Measurements from ENCODE around the gene CDC42EP3.
A peak's percentile ranks its signal among the peaks of the same experiment; 100 is the strongest.

CDC42EP3 gene

GRCh38 chr2:37650548-37651093 lies 20.8 kb downstream of the CDC42EP3 start:
- Histone ChIP-seq H3K4me1 (ENCODE audit: low read length) (peaks cover 52% of the 10 kb centered on the region), H3K27me3 (ENCODE audit: low read depth, low read length) (no peaks in the 10 kb centered on the region), H3K9ac (ENCODE audit: low read length) (no peak overlapping the region), H2AFZ (ENCODE audit: low read depth, low read length) (no peak overlapping the region), H3K4me3 (ENCODE audit: low read length) (no peak overlapping the region), H3K9me3 (ENCODE audit: insufficient read depth, low read length) (no peaks in the 10 kb centered on the region), H4K20me1 (ENCODE audit: insufficient read depth, low read length) (peaks cover 7% of the 10 kb centered on the region; the same call in 1 of the 2 replicates), H3K79me2 (ENCODE audit: low read length) (peaks cover 82% of the 10 kb centered on the region), H3K36me3 (replicated peaks; ENCODE audit: low read depth, low read length) (peaks cover 32% of the 10 kb centered on the region), H3K4me2 (ENCODE audit: low read length) (0 out of 2 replicates have a peak overlapping the region, but pooled peaks have one; percentile 1), H3K27ac (ENCODE audit: low read length) (no peak overlapping the region)
- TF ChIP-seq, protein P1, sequence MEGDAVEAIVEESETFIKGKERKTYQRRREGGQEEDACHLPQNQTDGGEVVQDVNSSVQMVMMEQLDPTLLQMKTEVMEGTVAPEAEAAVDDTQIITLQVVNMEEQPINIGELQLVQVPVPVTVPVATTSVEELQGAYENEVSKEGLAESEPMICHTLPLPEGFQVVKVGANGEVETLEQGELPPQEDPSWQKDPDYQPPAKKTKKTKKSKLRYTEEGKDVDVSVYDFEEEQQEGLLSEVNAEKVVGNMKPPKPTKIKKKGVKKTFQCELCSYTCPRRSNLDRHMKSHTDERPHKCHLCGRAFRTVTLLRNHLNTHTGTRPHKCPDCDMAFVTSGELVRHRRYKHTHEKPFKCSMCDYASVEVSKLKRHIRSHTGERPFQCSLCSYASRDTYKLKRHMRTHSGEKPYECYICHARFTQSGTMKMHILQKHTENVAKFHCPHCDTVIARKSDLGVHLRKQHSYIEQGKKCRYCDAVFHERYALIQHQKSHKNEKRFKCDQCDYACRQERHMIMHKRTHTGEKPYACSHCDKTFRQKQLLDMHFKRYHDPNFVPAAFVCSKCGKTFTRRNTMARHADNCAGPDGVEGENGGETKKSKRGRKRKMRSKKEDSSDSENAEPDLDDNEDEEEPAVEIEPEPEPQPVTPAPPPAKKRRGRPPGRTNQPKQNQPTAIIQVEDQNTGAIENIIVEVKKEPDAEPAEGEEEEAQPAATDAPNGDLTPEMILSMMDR (IDR thresholded peaks at IDR 0.05; ENCODE audit: low read depth, low read length): no peak
- no peak for TF ChIP-seq EZH2phosphoT487 (IDR thresholded peaks at IDR 0.05; ENCODE audit: low read depth)

- H3K9me3 ChIP-seq (ENCODE audit: insufficient read depth, low read length): no peaks in the 10 kb centered on the region
- TF ChIP-seq EZH2phosphoT487 (IDR thresholded peaks at IDR 0.05; ENCODE audit: low read depth): no peak
- TF ChIP-seq, protein P1 (IDR thresholded peaks at IDR 0.05; ENCODE audit: low read depth, low read length): no peak
- H3K9ac ChIP-seq (ENCODE audit: low read length): no peak overlapping the region
- H3K36me3 ChIP-seq (replicated peaks; ENCODE audit: low read depth, low read length): peaks cover 39% of the 10 kb centered on the region
- no peak overlapping the region for H3K4me2 ChIP-seq (ENCODE audit: low read length)
- no peak overlapping the region for H2AFZ ChIP-seq (ENCODE audit: low read depth, low read length)
- no peaks in the 10 kb centered on the region for H3K27me3 ChIP-seq (ENCODE audit: low read depth, low read length)
- no peak overlapping the region for H3K27ac ChIP-seq (ENCODE audit: low read length)
- H3K4me3 ChIP-seq (ENCODE audit: low read length): no peak overlapping the region
- H4K20me1 ChIP-seq (ENCODE audit: insufficient read depth, low read length): peaks cover 7% of the 10 kb centered on the region; the same call in 1 of the 2 replicates
- peaks cover 80% of the 10 kb centered on the region for H3K79me2 ChIP-seq (ENCODE audit: low read length)
- peaks cover 50% of the 10 kb centered on the region for H3K4me1 ChIP-seq (ENCODE audit: low read length)
Observed at GRCh38 chr2:37649518-37649917, 21.9 kb downstream of the CDC42EP3 start.

GRCh38 chr2:37648331-37649011 lies 23.0 kb downstream of the CDC42EP3 start:
- no peak overlapping the region for H3K9ac ChIP-seq (ENCODE audit: low read length)

GRCh38 chr2:37647971-37648330 lies 23.5 kb downstream of the CDC42EP3 start:
- Histone ChIP-seq H3K4me2 (ENCODE audit: low read length) (no peak overlapping the region), H3K9ac (ENCODE audit: low read length) (no peak overlapping the region)
- TF ChIP-seq, protein P1 (IDR thresholded peaks at IDR 0.05; ENCODE audit: low read depth, low read length): no peak
- no peak for TF ChIP-seq EZH2phosphoT487 (IDR thresholded peaks at IDR 0.05; ENCODE audit: low read depth)

More at GRCh38 chr2:37648331-37649011, 23.0 kb downstream of the CDC42EP3 start:
- Histone ChIP-seq H3K9me3 (ENCODE audit: insufficient read depth, low read length) (no peaks in the 10 kb centered on the region), H3K4me2 (ENCODE audit: low read length) (no peak overlapping the region), H3K27me3 (ENCODE audit: low read depth, low read length) (no peaks in the 10 kb centered on the region), H3K79me2 (ENCODE audit: low read length) (peaks cover 81% of the 10 kb centered on the region), H2AFZ (ENCODE audit: low read depth, low read length) (no peak overlapping the region), H3K4me3 (ENCODE audit: low read length) (no peak overlapping the region), H3K36me3 (replicated peaks; ENCODE audit: low read depth, low read length) (peaks cover 50% of the 10 kb centered on the region), H3K4me1 (ENCODE audit: low read length) (peaks cover 41% of the 10 kb centered on the region), H4K20me1 (ENCODE audit: insufficient read depth, low read length) (peaks cover 7% of the 10 kb centered on the region; the same call in 1 of the 2 replicates), H3K27ac (ENCODE audit: low read length) (no peak overlapping the region)
- TF ChIP-seq EZH2phosphoT487 (IDR thresholded peaks at IDR 0.05; ENCODE audit: low read depth): no peak
- TF ChIP-seq, protein P1 (IDR thresholded peaks at IDR 0.05; ENCODE audit: low read depth, low read length): no peak

More at GRCh38 chr2:37647971-37648330, 23.5 kb downstream of the CDC42EP3 start:
- no peak overlapping the region for H2AFZ ChIP-seq (ENCODE audit: low read depth, low read length)
- H4K20me1 ChIP-seq (ENCODE audit: insufficient read depth, low read length): peaks cover 7% of the 10 kb centered on the region; the same call in 1 of the 2 replicates
- H3K36me3 ChIP-seq (replicated peaks; ENCODE audit: low read depth, low read length): peaks cover 55% of the 10 kb centered on the region
- H3K4me3 ChIP-seq (ENCODE audit: low read length): no peak overlapping the region
- H3K27ac ChIP-seq (ENCODE audit: low read length): no peak overlapping the region
- H3K27me3 ChIP-seq (ENCODE audit: low read depth, low read length): no peaks in the 10 kb centered on the region
- no peaks in the 10 kb centered on the region for H3K9me3 ChIP-seq (ENCODE audit: insufficient read depth, low read length)
- H3K79me2 ChIP-seq (ENCODE audit: low read length): peaks cover 83% of the 10 kb centered on the region
- peaks cover 41% of the 10 kb centered on the region for H3K4me1 ChIP-seq (ENCODE audit: low read length)

All from OCI-LY3 (cell line).